Neural crest cell (in vitro differentiated cells): ENCODE measurements around the gene NTNG1. TPM values are rescaled to one million over a fixed set of nuclear protein-coding genes. Genes with fewer than 3 reads are reported as not detected.

Experiments
- DNase-seq: peaks from one replicate; pipeline ENCODE4 v3.0.0; 2021; ENCODE audit warnings: low read depth, mixed read lengths, low spot score
- H3K27ac Mint-ChIP-seq: one replicate; pipeline ENCODE4 v1.8.0; 2021; ENCODE audit warnings: mild to moderate bottlenecking, mixed read lengths; ENCODE audit not compliant: unreplicated experiment
- H3K27me3 Mint-ChIP-seq: 2 replicates; pipeline ENCODE4 v1.8.0; 2021; ENCODE audit warnings: low read depth, mild to moderate bottlenecking, mixed read lengths
- H3K36me3 Mint-ChIP-seq: 2 replicates; pipeline ENCODE4 v1.8.0; 2021; ENCODE audit warnings: low read depth, mild to moderate bottlenecking, mixed read lengths
- H3K4me1 Mint-ChIP-seq: 2 replicates; pipeline ENCODE4 v1.8.0; 2021; ENCODE audit warnings: mixed read lengths
- H3K4me3 Mint-ChIP-seq: one replicate; pipeline ENCODE4 v1.8.0; 2021; ENCODE audit warnings: mild to moderate bottlenecking, mixed read lengths
- H3K9me3 Mint-ChIP-seq: 2 replicates; pipeline ENCODE4 v1.8.0; 2021; ENCODE audit warnings: mixed read lengths
- CTCF ChIP-seq: fragments of 200-600 bp; sonication (generic); conservative IDR thresholded peaks from 2 replicates; pipeline ENCODE4 v1.5.0; 2021; ENCODE audit warnings: antibody characterized with exemption, mild to moderate bottlenecking
- total RNA-seq: library from RNA; stranded (reverse); gene quantifications from 2 replicates; pipeline ENCODE4 v1.2.1, GENCODE V29; 2021

The NTNG1 gene
- total RNA-seq, 1 donor from 2014 or later: 1.1 TPM

- Mint-ChIP-seq H3K36me3 (no peaks in the 10 kb centered on the region), H3K9me3 (no peaks in the 10 kb centered on the region), H3K27ac (no peak overlapping the region), H3K27me3 (no peaks in the 10 kb centered on the region), H3K4me1 (peaks cover 5% of the 10 kb centered on the region), H3K4me3 (no peak overlapping the region)
- no peak for TF ChIP-seq CTCF
- no peak for DNase-seq
Observed at GRCh38 chr1:107378426-107378825, 237.6 kb downstream of the NTNG1 start.

DNA sequence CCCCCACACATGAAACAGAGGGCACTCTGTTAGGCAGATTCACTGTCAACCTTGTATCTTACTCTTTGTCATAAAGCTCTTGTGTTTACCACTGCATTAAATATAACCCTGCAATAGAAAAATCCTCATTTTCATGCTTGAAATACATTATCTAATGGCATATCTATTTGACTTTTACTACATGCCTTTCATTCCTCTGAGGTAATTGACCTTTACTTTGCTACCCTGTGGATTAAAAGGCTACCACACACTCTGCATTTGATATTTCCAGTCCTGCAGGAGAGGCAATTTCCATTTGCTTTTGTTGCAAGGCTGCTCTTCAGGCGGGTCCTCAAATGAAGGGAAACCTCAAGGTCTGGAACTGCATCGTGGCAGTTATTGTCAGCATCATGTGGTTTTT, 238.0 kb downstream of the NTNG1 start:
- TF ChIP-seq CTCF: no peak
- Mint-ChIP-seq H3K4me3 (no peak overlapping the region), H3K36me3 (no peaks in the 10 kb centered on the region), H3K9me3 (no peaks in the 10 kb centered on the region), H3K27me3 (no peaks in the 10 kb centered on the region), H3K27ac (no peak overlapping the region), H3K4me1 (peaks cover 5% of the 10 kb centered on the region)
- DNase-seq: no peak

GRCh38 chr1:107379826-107380225, 239.0 kb downstream of the NTNG1 start:
- no peaks in the 10 kb centered on the region for H3K27me3 Mint-ChIP-seq
- no peaks in the 10 kb centered on the region for H3K9me3 Mint-ChIP-seq
- peaks cover 5% of the 10 kb centered on the region for H3K4me1 Mint-ChIP-seq
- H3K36me3 Mint-ChIP-seq: no peaks in the 10 kb centered on the region
- no peak overlapping the region for H3K4me3 Mint-ChIP-seq
- no peak for DNase-seq
- no peak overlapping the region for H3K27ac Mint-ChIP-seq
- no peak for TF ChIP-seq CTCF

DNA sequence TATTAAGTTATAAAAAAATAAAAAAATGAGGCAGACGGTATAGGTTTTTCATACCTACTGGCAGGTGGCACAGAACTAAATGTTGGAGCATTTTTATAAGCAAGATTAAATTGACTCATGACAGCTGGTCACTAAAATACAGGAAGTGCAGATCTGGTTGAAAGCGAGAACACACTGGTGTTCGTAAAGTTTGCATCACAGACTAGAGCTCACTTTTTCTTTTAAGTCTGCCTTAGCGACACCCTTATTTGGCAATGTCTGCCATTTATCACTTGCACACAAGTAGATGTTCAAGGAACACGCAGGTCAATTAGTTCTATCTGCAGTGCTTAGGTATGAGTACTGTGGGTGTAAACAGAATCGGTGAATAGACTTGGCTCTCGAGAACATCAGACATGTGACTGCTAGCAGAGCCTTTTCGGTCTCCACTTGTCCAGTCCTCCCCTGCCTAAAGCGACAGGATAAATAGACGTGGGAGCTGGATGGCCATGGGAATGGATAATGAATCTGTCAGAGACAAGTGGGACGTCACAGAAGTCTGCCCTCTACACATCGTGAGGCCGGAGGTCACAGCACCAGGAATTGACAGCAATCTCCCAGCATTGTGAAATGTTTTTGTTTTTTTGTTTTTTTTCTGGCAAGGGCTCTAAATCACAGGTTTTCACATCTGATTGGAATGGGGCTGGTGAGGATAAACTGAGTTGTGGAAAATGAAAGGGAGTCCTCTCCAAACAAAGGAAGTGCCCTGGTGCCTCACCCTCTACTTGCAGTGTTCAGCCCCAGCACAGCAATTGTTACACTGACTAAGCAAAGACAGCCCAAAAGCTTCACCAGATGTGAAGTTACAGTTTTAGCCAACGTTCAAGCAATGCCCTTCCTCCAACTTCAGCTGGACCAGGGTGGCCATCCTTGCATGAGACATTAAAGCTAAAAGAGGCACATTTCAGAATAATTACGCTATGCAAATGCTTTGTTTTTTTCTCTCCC, 248.9 kb downstream of the NTNG1 start:
- DNase-seq: no peak
- H3K36me3 Mint-ChIP-seq: no peaks in the 10 kb centered on the region
- H3K4me1 Mint-ChIP-seq: peaks cover 18% of the 10 kb centered on the region
- no peaks in the 10 kb centered on the region for H3K27me3 Mint-ChIP-seq
- no peaks in the 10 kb centered on the region for H3K9me3 Mint-ChIP-seq
- H3K4me3 Mint-ChIP-seq: no peak overlapping the region
- peak overlapping the region; percentile 84 for H3K27ac Mint-ChIP-seq
- no peak for TF ChIP-seq CTCF

- no peak overlapping the region for H3K4me3 Mint-ChIP-seq
- H3K9me3 Mint-ChIP-seq: no peaks in the 10 kb centered on the region
- H3K4me1 Mint-ChIP-seq: peaks cover 35% of the 10 kb centered on the region
- DNase-seq: no peak
- H3K27ac Mint-ChIP-seq: no peak overlapping the region
- no peaks in the 10 kb centered on the region for H3K36me3 Mint-ChIP-seq
- TF ChIP-seq CTCF: no peak
- H3K27me3 Mint-ChIP-seq: no peaks in the 10 kb centered on the region
Observed at GRCh38 chr1:107394301-107394700, 253.5 kb downstream of the NTNG1 start.
